ENCODE measurements around the gene CRAT. TPM values are rescaled to one million over a fixed set of nuclear protein-coding genes. Genes with fewer than 3 reads are reported as not detected.
A peak's percentile ranks its signal among the peaks of the same experiment; 100 is the strongest.

CRAT gene
- total RNA-seq, 1 donor from 2014 or later, result 13.7 TPM

DNA sequence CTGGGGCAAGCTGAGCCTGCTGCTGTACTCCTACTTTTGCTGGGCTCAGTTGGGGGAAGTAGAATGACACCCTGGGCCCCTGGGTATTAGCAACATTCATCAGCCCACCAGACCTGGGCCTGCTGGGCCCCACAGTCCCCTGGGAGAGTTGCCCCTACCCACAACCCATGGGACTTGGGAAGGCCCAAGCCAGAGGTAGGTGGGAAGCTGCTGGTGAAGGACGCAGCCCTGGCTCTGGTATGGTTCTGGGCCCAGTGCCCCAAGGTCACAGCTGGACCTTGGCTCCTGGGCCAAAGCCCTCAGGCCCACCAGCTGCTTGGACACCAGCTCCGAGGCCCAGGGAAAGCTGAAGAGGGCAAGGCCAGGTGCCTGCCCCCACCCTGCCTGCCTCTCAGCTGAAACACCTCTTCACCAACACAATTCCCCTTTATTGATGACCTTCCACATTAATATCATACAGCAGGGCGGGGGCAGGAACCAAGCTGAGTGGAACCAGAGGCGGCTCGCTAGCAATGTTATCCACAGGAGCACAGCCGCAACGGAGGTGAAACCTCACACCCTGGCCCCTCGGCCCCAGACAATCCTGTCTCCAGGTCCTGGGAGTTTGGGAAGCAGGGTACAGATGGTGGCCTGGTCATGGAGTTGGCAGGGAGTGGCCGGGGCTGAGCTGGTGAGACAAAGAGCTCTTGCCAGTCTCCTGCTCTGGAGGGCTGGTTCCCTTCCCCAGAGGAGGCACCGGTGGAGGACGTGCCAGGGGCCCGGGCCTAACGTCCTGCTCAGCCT is 16.0 kb downstream of the CRAT start:
- TF ChIP-seq, protein P1, sequence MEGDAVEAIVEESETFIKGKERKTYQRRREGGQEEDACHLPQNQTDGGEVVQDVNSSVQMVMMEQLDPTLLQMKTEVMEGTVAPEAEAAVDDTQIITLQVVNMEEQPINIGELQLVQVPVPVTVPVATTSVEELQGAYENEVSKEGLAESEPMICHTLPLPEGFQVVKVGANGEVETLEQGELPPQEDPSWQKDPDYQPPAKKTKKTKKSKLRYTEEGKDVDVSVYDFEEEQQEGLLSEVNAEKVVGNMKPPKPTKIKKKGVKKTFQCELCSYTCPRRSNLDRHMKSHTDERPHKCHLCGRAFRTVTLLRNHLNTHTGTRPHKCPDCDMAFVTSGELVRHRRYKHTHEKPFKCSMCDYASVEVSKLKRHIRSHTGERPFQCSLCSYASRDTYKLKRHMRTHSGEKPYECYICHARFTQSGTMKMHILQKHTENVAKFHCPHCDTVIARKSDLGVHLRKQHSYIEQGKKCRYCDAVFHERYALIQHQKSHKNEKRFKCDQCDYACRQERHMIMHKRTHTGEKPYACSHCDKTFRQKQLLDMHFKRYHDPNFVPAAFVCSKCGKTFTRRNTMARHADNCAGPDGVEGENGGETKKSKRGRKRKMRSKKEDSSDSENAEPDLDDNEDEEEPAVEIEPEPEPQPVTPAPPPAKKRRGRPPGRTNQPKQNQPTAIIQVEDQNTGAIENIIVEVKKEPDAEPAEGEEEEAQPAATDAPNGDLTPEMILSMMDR (IDR thresholded peaks at IDR 0.05; ENCODE audit: insufficient read depth, low read length, severe bottlenecking), result no peak
- Histone ChIP-seq H3K36me3 (ENCODE audit: control insufficient read depth, insufficient read depth, low read length) (peaks cover 2% of the 10 kb centered on the region), H3K4me3 (ENCODE audit: low read depth, low read length) (no peak overlapping the region), H3K27me3 (ENCODE audit: control insufficient read depth, insufficient read depth, low read length) (no peaks in the 10 kb centered on the region)
- FAIRE-seq (no peak), DNase-seq (ENCODE audit: low read depth) (no peak)

DNA sequence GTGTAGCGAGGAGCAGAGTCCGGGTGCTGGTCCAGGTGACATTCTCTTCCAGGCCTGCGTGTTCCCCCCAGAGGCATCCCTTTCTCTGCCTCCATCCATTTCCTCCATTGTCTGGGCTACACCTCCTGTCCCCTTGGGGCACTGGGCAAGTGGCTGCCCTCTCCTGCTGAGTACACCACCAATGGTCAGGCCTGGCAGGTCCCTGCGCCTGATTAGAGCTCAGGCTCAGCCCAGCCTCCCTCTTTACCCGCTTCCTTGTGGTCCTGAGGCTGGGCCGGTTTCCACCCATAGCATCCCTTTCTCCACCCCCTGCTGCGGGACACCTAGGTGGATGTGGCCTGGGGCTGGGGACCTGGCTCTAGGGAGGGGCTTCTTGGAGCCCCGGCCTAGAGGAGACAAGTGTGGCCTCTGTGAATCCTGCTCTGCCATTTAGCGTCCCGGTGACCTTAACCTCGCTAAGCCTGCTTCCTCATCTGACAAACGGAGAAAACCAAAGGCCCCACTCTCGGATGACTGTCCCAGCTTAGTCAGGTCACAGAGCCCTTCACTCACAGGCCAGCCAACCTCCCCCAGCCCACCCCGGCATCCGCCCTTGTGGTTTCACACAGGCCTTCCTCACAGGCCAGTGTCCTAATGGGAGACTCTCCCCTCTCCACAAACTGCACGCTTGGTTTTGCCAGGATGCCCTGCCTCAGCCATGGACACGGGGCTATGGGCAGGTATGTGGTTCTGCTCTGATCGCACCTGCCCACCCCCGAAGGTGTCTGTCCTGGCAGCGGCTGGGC is 16.8 kb downstream of the CRAT start:
- H3K36me3 ChIP-seq (ENCODE audit: control insufficient read depth, insufficient read depth, low read length), result peaks cover 5% of the 10 kb centered on the region
- H3K27me3 ChIP-seq (ENCODE audit: control insufficient read depth, insufficient read depth, low read length), result no peaks in the 10 kb centered on the region
- DNase-seq (ENCODE audit: low read depth) (no peak), FAIRE-seq (no peak)
- TF ChIP-seq, protein P1 (IDR thresholded peaks at IDR 0.05; ENCODE audit: insufficient read depth, low read length, severe bottlenecking), result no peak
- H3K4me3 ChIP-seq (ENCODE audit: low read depth, low read length), result no peak overlapping the region

DNA sequence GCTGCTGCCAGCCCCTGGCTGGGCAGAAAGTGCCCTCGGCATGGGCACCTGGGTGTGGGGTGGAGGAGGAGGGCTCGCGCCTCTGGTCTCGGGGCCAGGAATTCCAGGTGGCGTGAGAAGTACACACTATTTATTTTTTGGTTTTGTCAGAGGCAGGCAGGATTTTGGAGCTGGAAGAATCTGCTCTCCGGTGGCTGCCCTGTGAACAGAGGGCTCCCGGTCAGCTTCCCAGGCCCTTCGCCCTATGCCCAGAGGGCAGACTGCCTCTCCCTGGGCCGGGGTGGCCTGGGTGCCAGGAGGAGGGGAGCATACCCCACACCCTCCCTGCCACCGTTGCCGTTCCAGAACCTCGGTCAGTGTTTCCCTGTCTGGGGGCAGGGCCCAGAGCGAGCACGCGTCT is 21.3 kb downstream of the CRAT start:
- FAIRE-seq (no peak), DNase-seq (ENCODE audit: low read depth) (no peak)
- Histone ChIP-seq H3K4me3 (ENCODE audit: low read depth, low read length) (no peak overlapping the region), H3K36me3 (ENCODE audit: control insufficient read depth, insufficient read depth, low read length) (peaks cover 22% of the 10 kb centered on the region), H3K27me3 (ENCODE audit: control insufficient read depth, insufficient read depth, low read length) (no peaks in the 10 kb centered on the region)
- TF ChIP-seq, protein P1 (IDR thresholded peaks at IDR 0.05; ENCODE audit: insufficient read depth, low read length, severe bottlenecking), result no peak

GRCh38 chr9:129084087-129084486 is 26.5 kb downstream of the CRAT start:
- Histone ChIP-seq H3K36me3 (ENCODE audit: control insufficient read depth, insufficient read depth, low read length) (peaks cover 18% of the 10 kb centered on the region), H3K27me3 (ENCODE audit: control insufficient read depth, insufficient read depth, low read length) (no peaks in the 10 kb centered on the region), H3K4me3 (ENCODE audit: low read depth, low read length) (no peak overlapping the region)
- FAIRE-seq (no peak), DNase-seq (ENCODE audit: low read depth) (no peak)
- TF ChIP-seq, protein P1 (IDR thresholded peaks at IDR 0.05; ENCODE audit: insufficient read depth, low read length, severe bottlenecking), result no peak

GRCh38 chr9:129081388-129081904 is 29.1 kb downstream of the CRAT start:
- FAIRE-seq, result no peak
- DNase-seq (ENCODE audit: low read depth), result peak; percentile 28
- H3K27me3 ChIP-seq (ENCODE audit: control insufficient read depth, insufficient read depth, low read length), result no peaks in the 10 kb centered on the region
- H3K36me3 ChIP-seq (ENCODE audit: control insufficient read depth, insufficient read depth, low read length), result peaks cover 11% of the 10 kb centered on the region
- TF ChIP-seq, protein P1 (IDR thresholded peaks at IDR 0.05; ENCODE audit: insufficient read depth, low read length, severe bottlenecking), result no peak
- peak overlapping the region; percentile 63 for H3K4me3 ChIP-seq (ENCODE audit: low read depth, low read length)
